CD8-positive, alpha-beta memory T cell (primary cell): ENCODE data around the gene TMEM179. TPM values are rescaled to one million over a fixed set of nuclear protein-coding genes. Genes with fewer than 3 reads are reported as not detected.
A peak's percentile ranks its signal among the peaks of the same experiment; 100 is the strongest.

Experiments used
- CTCF ChIA-PET: fragments of 350-600 bp; sonication (Branson Sonifier 250); formaldehyde crosslinking; loops from one replicate; lab custom pipeline; 2021; ENCODE audit warnings: antibody characterized with exemption; lab: Charles Lee
- POLR2A ChIA-PET: fragments of 350-600 bp; sonication (Branson Sonifier 250); formaldehyde crosslinking; loops from one replicate; lab custom pipeline; 2021; ENCODE audit warnings: antibody characterized with exemption; lab: Charles Lee
- DNase-seq, 5 donors: peaks; one replicate each; pipeline versions ENCODE4 v3.0.0 to v3.0.0-alpha.2; 2020 to 2022; ENCODE audit warnings: mixed read lengths in 1 of 5
- H3K27ac ChIP-seq: one replicate; pipeline ENCODE4 v1.7.0; 2013; ENCODE audit warnings: low read depth, mild to moderate bottlenecking, low read length, moderate library complexity
- H3K27me3 ChIP-seq: 2 replicates; pipeline ENCODE4 v1.7.0; 2013; ENCODE audit warnings: low read length, mild to moderate bottlenecking; ENCODE audit not compliant: insufficient read depth, poor library complexity, severe bottlenecking
- H3K36me3 ChIP-seq: 2 replicates; pipeline ENCODE4 v1.7.0; 2013; ENCODE audit warnings: mild to moderate bottlenecking, low read length, moderate library complexity; ENCODE audit not compliant: insufficient read depth
- H3K4me1 ChIP-seq: 2 replicates; pipeline ENCODE4 v1.7.0; 2013; ENCODE audit warnings: mild to moderate bottlenecking, low read length, moderate library complexity; ENCODE audit not compliant: insufficient read depth
- H3K4me3 ChIP-seq: 2 replicates; pipeline ENCODE4 v1.7.0; 2013; ENCODE audit warnings: mild to moderate bottlenecking, low read length
- H3K9me3 ChIP-seq: 2 replicates; pipeline ENCODE4 v1.7.0; 2013; ENCODE audit warnings: mild to moderate bottlenecking, low read length
- H3K27ac Mint-ChIP-seq, 8 donors: one replicate each; pipeline ENCODE4 v1.8.0; 2020 to 2021; ENCODE audit warnings: mixed read lengths in 8 of 8, mild to moderate bottlenecking in 6 of 8, inconsistent platforms in 3 of 8, moderate library complexity in 3 of 8
- H3K27me3 Mint-ChIP-seq, 2 donors: one replicate each; pipeline ENCODE4 v1.8.0; 2020 to 2021; ENCODE audit warnings: mixed read lengths in 2 of 2, mild to moderate bottlenecking in 1 of 2, moderate library complexity in 1 of 2
- H3K36me3 Mint-ChIP-seq, 3 donors: one replicate each; pipeline ENCODE4 v1.8.0; 2020 to 2021; ENCODE audit warnings: mixed read lengths in 3 of 3, inconsistent platforms in 1 of 3, mild to moderate bottlenecking in 1 of 3
- H3K4me1 Mint-ChIP-seq, 3 donors: one replicate each; pipeline ENCODE4 v1.8.0; 2020 to 2021; ENCODE audit warnings: mixed read lengths in 3 of 3, inconsistent platforms in 1 of 3, mild to moderate bottlenecking in 1 of 3
- H3K4me3 Mint-ChIP-seq, 7 donors: one replicate each; pipeline ENCODE4 v1.8.0; 2020 to 2021; ENCODE audit warnings: mixed read lengths in 7 of 7, mild to moderate bottlenecking in 6 of 7, moderate library complexity in 4 of 7, inconsistent platforms in 2 of 7
- H3K9me3 Mint-ChIP-seq, 5 donors: one replicate each; pipeline ENCODE4 v1.8.0; 2020 to 2022; ENCODE audit warnings: mixed read lengths in 5 of 5, mild to moderate bottlenecking in 3 of 5, moderate library complexity in 2 of 5, inconsistent platforms in 1 of 5
- polyA plus RNA-seq: library from polyadenylated mRNA; unstranded; fragments of 300-500 nt; fragmentation: Illumina TruSeq; gene quantifications from one replicate; pipeline ENCODE4 v1.2.3, GENCODE V29; 2021
- total RNA-seq, 2 experiments: library from RNA; stranded (reverse); gene quantifications; one replicate each; pipeline ENCODE4 v1.2.3, GENCODE V29; 2021

TMEM179 gene
- total and polyA plus RNA-seq, 3 experiments from 2014 or later: 0.31 TPM; not detected in 2

- H3K27me3 Mint-ChIP-seq: peaks cover 4 to 23% of the 10 kb centered on the region in 2 donors
- no peak overlapping the region for H3K27ac Mint-ChIP-seq
- no peaks in the 10 kb centered on the region for H3K36me3 Mint-ChIP-seq
These were observed 50.4 kb downstream of the TMEM179 start for GRCh38 chr14:104554088-104554607.

GRCh38 chr14:104553166-104554087 is 51.1 kb downstream of the TMEM179 start:
- DNase-seq: peak in 1 of 5 donors; percentile 23
- H3K4me1 ChIP-seq: no peaks in the 10 kb centered on the region
- H3K36me3 ChIP-seq: no peaks in the 10 kb centered on the region
- H3K4me3 ChIP-seq: no peak overlapping the region
- Mint-ChIP-seq H3K27me3 (peaks cover 4 to 23% of the 10 kb centered on the region in 2 donors), H3K4me1 (no peaks in the 10 kb centered on the region), H3K4me3 (no peak overlapping the region), H3K9me3 (no peaks in the 10 kb centered on the region), H3K36me3 (no peaks in the 10 kb centered on the region), H3K27ac (peak overlapping the region in 1 of 8 donors; percentile 78)
- no peaks in the 10 kb centered on the region for H3K27me3 ChIP-seq
- H3K27ac ChIP-seq: no peak overlapping the region
- CTCF ChIA-PET: no interaction called here
- POLR2A ChIA-PET: no interaction called here
- no peaks in the 10 kb centered on the region for H3K9me3 ChIP-seq

More at GRCh38 chr14:104554088-104554607, 50.4 kb downstream of the TMEM179 start:
- no peak overlapping the region for H3K4me3 Mint-ChIP-seq
- POLR2A ChIA-PET: no interaction called here
- H3K36me3 ChIP-seq: no peaks in the 10 kb centered on the region
- CTCF ChIA-PET: no interaction called here
- no peaks in the 10 kb centered on the region for H3K4me1 Mint-ChIP-seq
- peak in 1 of 5 donors; percentile 30 for DNase-seq
- no peaks in the 10 kb centered on the region for H3K9me3 ChIP-seq
- no peaks in the 10 kb centered on the region for H3K9me3 Mint-ChIP-seq
- no peaks in the 10 kb centered on the region for H3K4me1 ChIP-seq
- no peak overlapping the region for H3K4me3 ChIP-seq
- H3K27ac ChIP-seq: no peak overlapping the region
- no peaks in the 10 kb centered on the region for H3K27me3 ChIP-seq

- Histone ChIP-seq H3K9me3 (no peaks in the 10 kb centered on the region), H3K27ac (no peak overlapping the region), H3K36me3 (no peaks in the 10 kb centered on the region), H3K4me3 (no peak overlapping the region), H3K4me1 (no peaks in the 10 kb centered on the region), H3K27me3 (no peaks in the 10 kb centered on the region)
- H3K4me3 Mint-ChIP-seq: no peak overlapping the region
- H3K27ac Mint-ChIP-seq: no peak overlapping the region
- no peak for DNase-seq
- no peaks in the 10 kb centered on the region for H3K36me3 Mint-ChIP-seq
- H3K27me3 Mint-ChIP-seq: peaks cover 8 to 24% of the 10 kb centered on the region in 2 donors
- ChIA-PET POLR2A (no interaction called here), CTCF (no interaction called here)
- H3K4me1 Mint-ChIP-seq: no peaks in the 10 kb centered on the region
- H3K9me3 Mint-ChIP-seq: no peaks in the 10 kb centered on the region
These were observed 51.8 kb downstream of the TMEM179 start for GRCh38 chr14:104552738-104553125.

GRCh38 chr14:104551851-104552737 is 52.5 kb downstream of the TMEM179 start:
- no peaks in the 10 kb centered on the region for H3K27me3 ChIP-seq
- no peak overlapping the region for H3K4me3 ChIP-seq
- H3K36me3 ChIP-seq: no peaks in the 10 kb centered on the region
- no peak overlapping the region for H3K27ac Mint-ChIP-seq
- ChIA-PET POLR2A (no interaction called here), CTCF (no interaction called here)
- H3K27me3 Mint-ChIP-seq: peaks cover 9 to 29% of the 10 kb centered on the region in 2 donors
- no peaks in the 10 kb centered on the region for H3K9me3 Mint-ChIP-seq
- H3K4me1 ChIP-seq: no peaks in the 10 kb centered on the region
- H3K4me3 Mint-ChIP-seq: no peak overlapping the region
- no peaks in the 10 kb centered on the region for H3K4me1 Mint-ChIP-seq
- no peak overlapping the region for H3K27ac ChIP-seq
- DNase-seq: peak in 1 of 5 donors; percentile 36
- H3K9me3 ChIP-seq: no peaks in the 10 kb centered on the region
- no peaks in the 10 kb centered on the region for H3K36me3 Mint-ChIP-seq

GRCh38 chr14:104550861-104551728 is 53.5 kb downstream of the TMEM179 start:
- ChIA-PET POLR2A (no interaction called here), CTCF (no interaction called here)
- H3K36me3 ChIP-seq: no peaks in the 10 kb centered on the region
- no peak overlapping the region for H3K4me3 ChIP-seq
- no peaks in the 10 kb centered on the region for H3K27me3 ChIP-seq
- peaks cover 9 to 31% of the 10 kb centered on the region in 2 donors for H3K27me3 Mint-ChIP-seq
- no peak overlapping the region for H3K4me3 Mint-ChIP-seq
- no peak overlapping the region for H3K27ac ChIP-seq
- H3K4me1 Mint-ChIP-seq: no peaks in the 10 kb centered on the region
- no peaks in the 10 kb centered on the region for H3K36me3 Mint-ChIP-seq
- H3K9me3 ChIP-seq: no peaks in the 10 kb centered on the region
- H3K9me3 Mint-ChIP-seq: no peaks in the 10 kb centered on the region
- no peak overlapping the region for H3K27ac Mint-ChIP-seq
- DNase-seq: no peak
- H3K4me1 ChIP-seq: no peaks in the 10 kb centered on the region

- DNase-seq: peak in 1 of 5 donors; percentile 22
- no peak overlapping the region for H3K4me3 Mint-ChIP-seq
- H3K9me3 ChIP-seq: no peaks in the 10 kb centered on the region
- no peak overlapping the region for H3K4me3 ChIP-seq
- H3K4me1 Mint-ChIP-seq: no peaks in the 10 kb centered on the region
- POLR2A ChIA-PET: no interaction called here
- CTCF ChIA-PET: no interaction called here
- H3K27ac Mint-ChIP-seq: no peak overlapping the region
- no peaks in the 10 kb centered on the region for H3K9me3 Mint-ChIP-seq
- H3K27ac ChIP-seq: no peak overlapping the region
- no peaks in the 10 kb centered on the region for H3K36me3 Mint-ChIP-seq
- H3K36me3 ChIP-seq: no peaks in the 10 kb centered on the region
- peaks cover 9 to 29% of the 10 kb centered on the region in 2 donors for H3K27me3 Mint-ChIP-seq
- no peaks in the 10 kb centered on the region for H3K27me3 ChIP-seq
- H3K4me1 ChIP-seq: no peaks in the 10 kb centered on the region
These were observed 54.2 kb downstream of the TMEM179 start for GRCh38 chr14:104550340-104550860.

GRCh38 chr14:104549536-104550339 is 54.8 kb downstream of the TMEM179 start:
- Histone ChIP-seq H3K4me1 (no peaks in the 10 kb centered on the region), H3K27me3 (no peaks in the 10 kb centered on the region), H3K36me3 (no peaks in the 10 kb centered on the region), H3K9me3 (no peaks in the 10 kb centered on the region), H3K27ac (no peak overlapping the region), H3K4me3 (no peak overlapping the region)
- Mint-ChIP-seq H3K9me3 (no peaks in the 10 kb centered on the region), H3K27me3 (peaks cover 11 to 33% of the 10 kb centered on the region in 2 donors), H3K4me3 (no peak overlapping the region), H3K27ac (no peak overlapping the region), H3K4me1 (no peaks in the 10 kb centered on the region), H3K36me3 (no peaks in the 10 kb centered on the region)
- DNase-seq: no peak
- CTCF ChIA-PET: no interaction called here
- POLR2A ChIA-PET: no interaction called here
